Astrocyte (in vitro differentiated cells and primary cell): ENCODE data around the gene PDCD2L.
"Not testable (repeated sequence)": the region's sequence is repeated elsewhere in the genome, so short reads cannot be mapped to it uniquely, and the experiment has no call there.

ENCODE experiments used
- EZH2 ChIP-seq: IDR thresholded peaks from 2 replicates; pipeline ENCODE4 v1.6.1; 2012; ENCODE audit warnings: mild to moderate bottlenecking, low read length, inconsistent platforms; ENCODE audit not compliant: insufficient read depth
- TF ChIP-seq, protein P1 (sequence below): IDR thresholded peaks from 2 replicates; pipeline ENCODE4 v1.5.1; 2011; ENCODE audit warnings: low read depth, mild to moderate bottlenecking, inconsistent platforms, low read length, moderate library complexity; ENCODE audit not compliant: insufficient read depth

DNA sequence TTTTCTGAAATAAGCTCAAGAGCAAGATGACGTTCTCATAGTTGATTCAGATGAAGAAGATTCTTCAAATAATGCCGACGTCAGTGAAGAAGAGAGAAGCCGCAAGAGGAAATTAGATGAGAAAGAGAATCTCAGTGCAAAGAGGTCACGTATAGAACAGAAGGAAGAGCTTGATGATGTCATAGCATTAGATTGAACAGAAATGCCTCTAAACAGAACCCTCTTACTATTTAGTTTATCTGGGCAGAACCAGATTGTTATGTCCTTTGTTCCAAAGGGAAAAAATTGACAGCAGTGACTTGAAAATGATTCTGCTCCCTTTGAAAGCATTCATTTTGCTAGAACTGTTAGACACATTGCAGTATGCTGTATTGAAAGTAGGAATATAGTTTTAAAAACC lies 64.8 kb downstream of the PDCD2L start:
- TF ChIP-seq, protein P1, sequence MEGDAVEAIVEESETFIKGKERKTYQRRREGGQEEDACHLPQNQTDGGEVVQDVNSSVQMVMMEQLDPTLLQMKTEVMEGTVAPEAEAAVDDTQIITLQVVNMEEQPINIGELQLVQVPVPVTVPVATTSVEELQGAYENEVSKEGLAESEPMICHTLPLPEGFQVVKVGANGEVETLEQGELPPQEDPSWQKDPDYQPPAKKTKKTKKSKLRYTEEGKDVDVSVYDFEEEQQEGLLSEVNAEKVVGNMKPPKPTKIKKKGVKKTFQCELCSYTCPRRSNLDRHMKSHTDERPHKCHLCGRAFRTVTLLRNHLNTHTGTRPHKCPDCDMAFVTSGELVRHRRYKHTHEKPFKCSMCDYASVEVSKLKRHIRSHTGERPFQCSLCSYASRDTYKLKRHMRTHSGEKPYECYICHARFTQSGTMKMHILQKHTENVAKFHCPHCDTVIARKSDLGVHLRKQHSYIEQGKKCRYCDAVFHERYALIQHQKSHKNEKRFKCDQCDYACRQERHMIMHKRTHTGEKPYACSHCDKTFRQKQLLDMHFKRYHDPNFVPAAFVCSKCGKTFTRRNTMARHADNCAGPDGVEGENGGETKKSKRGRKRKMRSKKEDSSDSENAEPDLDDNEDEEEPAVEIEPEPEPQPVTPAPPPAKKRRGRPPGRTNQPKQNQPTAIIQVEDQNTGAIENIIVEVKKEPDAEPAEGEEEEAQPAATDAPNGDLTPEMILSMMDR = not testable (repeated sequence)
- TF ChIP-seq EZH2 = not testable (repeated sequence)
